Fibroblast of lung (primary cell): Measurements from ENCODE around the gene AFTPH.

ENCODE experiments used
- CTCF ChIP-seq, 2 donors: IDR thresholded peaks in 1 of 2; conservative IDR thresholded peaks in 1 of 2; 1 replicate in 1 of 2; 2 replicates in 1 of 2; pipeline ENCODE4 v1.5.1; 2011 to 2012; ENCODE audit warnings: low read length in 2 of 2, control low read depth in 1 of 2, inconsistent platforms in 1 of 2, low read depth in 1 of 2, mild to moderate bottlenecking in 1 of 2
- EZH2 ChIP-seq: IDR thresholded peaks from 2 replicates; pipeline ENCODE4 v1.5.1; 2012; ENCODE audit warnings: low read length, control low read depth, mild to moderate bottlenecking; ENCODE audit errors: missing control alignments

- TF ChIP-seq CTCF (conservative IDR thresholded peaks at IDR 0.05 in 1 of 2, IDR thresholded peaks at IDR 0.05 in 1 of 2; ENCODE audit: low read depth in 1 of 2, low read length in 2 of 2) (no peak), EZH2 (no peak)
These were observed 32.7 kb upstream of the AFTPH start for GRCh38 chr2:64491426-64491825.
